Head of caudate nucleus (tissue), 42 donors: ENCODE results near the gene NPY.

Experiments used
- DNase-seq, 42 donors: peaks; one replicate each; pipeline versions ENCODE4 v3.0.0 to v3.0.0-alpha.2; 2020 to 2021; ENCODE audit warnings: mixed read lengths in 7 of 42
- intact Hi-C: fragments of 100-400 bp; cut with DNase I; formaldehyde crosslinking; loops from one replicate; pipeline ENCODE4 v1.15.0; 2022

The NPY gene

DNA sequence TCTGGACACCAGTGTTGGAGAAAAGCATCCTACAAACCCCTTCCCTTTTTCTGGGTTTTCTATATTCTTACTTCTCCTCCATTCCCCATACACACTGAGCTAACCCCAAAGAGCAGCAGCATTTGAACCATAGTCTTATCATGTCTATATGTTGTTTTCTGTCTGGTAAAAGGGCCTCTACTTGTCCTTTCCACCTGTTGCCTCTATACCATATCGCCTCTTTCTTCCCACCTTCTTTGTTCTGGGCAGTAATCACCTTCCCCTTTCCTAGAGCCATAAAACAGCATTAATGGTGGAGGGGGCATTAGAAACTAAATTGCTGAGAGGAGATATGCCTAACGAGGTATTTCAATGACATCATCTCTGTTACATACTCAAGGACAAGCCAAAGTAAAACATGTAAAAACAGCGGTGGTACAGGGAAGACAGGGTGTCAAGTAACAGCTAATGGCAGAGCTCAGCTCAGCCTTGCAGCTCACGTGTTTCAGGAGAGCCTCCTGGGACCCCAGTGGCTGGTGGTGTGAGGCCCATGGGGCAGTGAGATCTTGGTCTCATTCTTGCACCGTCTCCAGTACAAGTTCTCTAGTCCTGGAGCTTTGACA lies 20.6 kb downstream of the NPY start:
- no peak for DNase-seq
- intact Hi-C loops = no loop called here

DNA sequence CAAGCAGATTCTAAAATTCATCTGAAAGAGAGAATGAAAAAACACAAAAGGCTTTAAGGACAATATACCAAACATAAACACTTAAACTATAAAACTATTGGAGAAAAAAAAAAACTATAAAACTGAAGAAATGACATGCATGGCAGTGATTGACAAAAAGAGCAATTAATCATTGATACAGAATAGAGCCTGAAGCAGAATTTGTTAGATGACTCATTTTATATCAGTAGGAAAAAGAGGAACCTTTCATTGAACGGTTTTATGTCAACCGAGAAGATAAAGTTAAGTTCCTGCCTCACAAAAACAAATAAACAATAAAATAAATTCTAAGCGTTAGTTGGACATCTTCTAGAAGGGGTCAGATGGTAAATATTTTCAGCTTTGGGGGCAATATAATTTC lies 23.3 kb downstream of the NPY start:
- intact Hi-C loops = no loop called here
- no peak for DNase-seq

DNA sequence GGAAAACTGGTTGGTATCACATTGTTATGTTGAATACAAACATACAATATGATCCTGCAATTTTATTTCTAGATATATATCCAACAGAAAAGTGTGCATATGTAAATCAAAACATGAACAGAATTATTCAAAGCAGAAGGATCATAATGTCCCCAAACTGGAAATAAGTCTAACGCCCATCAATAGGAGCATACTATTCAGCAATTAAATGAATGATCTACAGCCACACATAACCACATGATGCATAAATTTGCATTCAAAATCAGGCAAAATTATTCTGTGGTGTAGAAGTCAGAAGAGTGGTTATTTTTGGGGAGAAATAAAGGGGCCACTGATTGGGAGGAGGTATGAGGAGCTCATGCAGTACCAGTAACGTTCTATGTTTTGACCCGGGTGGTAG lies 28.6 kb downstream of the NPY start:
- intact Hi-C loops = no loop called here
- DNase-seq = no peak

DNA sequence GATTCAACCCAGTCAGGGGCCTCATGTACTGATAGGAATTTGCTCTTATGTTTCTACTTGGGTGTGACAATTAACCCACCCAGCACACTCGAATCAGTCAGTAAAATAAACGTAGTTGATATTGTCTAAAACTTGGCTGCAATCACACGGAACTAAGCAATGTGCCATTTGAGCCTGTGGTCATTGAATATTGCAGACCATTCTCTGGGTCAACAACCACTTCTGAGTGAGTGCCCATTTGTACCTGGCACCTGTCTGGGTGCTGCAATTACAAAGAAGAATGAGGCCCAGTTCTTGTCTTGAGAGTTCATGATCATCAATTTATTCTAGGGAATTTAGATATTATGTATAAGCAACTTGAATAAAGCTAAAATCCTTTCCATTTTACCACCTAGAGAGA lies 29.8 kb downstream of the NPY start:
- intact Hi-C loops = no loop called here

DNA sequence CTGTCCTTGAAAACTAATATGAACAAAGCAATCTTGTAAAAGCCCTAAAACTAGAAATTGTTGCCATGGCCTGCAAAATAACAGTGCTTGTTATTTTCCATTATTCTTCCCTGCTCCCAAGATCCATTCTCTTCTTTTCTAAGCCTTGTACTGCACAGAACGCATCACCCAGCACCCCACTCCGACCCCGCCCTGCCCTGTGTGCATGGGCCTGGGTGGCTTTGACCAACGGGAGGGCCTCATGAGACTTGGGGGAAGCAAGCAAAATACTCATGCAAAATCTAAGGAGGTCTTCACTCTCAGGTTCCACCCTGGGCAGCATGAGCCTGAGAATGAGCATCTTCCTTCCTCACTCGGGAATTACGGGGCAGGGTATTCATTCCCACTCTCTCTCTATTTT lies 32.4 kb downstream of the NPY start:
- intact Hi-C loops = no loop called here

More for the DNA sequence above, 29.8 kb downstream of the NPY start:
- DNase-seq = no peak

DNA sequence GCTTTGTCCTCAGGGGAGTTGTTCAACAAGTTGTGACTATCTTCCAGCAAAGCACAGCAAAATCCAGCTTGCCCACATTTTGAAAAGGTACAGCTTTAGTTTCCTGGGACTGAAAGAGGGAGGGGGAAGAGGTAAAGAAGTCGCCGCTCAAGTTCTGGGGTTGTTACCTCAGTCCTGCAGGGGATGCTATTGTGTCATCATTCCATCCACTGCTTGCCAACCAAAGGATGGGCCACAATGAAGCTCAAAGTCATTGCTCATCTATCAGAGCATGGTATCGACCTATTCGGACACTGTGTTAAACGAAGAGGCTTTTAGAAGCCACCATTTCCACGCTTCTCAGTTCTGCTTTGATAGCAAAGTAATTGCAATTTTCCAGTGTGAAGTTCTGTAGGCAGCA lies 34.3 kb downstream of the NPY start:
- no peak for DNase-seq
- intact Hi-C loops = no loop called here

More for the DNA sequence above, 32.4 kb downstream of the NPY start:
- no peak for DNase-seq

DNA sequence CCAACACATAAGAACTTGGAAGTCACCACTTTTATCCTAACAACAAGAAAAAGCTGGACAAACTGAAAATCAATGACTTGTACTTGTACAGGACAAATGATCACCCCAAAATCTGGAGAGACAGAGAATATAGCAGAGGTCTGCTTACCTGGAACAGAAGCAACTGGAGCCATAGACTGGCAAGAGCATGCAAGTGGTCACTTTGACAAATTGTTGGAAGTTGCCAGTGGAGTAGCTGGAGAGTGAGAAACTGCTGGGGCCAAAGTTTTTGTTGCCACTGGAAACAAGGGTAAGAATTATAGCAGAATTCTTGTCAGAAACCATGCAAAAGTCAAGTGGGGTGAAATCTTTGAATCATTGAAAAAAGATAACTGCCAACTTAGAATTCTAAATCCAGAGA lies 35.2 kb downstream of the NPY start:
- intact Hi-C loops = no loop called here
- no peak for DNase-seq

DNA sequence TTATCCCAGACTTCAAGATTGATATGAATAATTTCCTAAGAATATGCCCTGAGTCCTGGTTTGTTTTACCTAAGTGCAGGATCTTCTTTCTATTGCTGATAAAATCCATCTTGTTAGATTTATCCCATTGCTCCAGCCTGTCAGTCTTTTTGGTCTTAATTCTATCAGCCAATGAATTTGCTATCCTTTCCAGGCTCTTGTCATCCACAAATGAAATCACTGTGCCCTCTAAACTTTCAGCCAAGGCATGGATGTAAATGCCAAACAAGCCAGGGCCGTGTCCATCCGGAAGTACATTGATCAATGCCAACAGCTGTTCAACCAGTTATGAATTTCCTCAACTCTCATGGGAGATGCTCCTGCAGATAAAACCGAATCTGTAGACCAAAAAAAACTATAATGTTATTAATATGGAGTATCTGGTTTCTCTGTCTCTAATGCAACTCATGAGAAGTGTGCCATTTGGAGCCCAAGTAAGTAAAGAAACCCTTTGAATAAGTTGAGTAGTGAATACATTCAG lies 40.0 kb downstream of the NPY start:
- DNase-seq = no peak

DNA sequence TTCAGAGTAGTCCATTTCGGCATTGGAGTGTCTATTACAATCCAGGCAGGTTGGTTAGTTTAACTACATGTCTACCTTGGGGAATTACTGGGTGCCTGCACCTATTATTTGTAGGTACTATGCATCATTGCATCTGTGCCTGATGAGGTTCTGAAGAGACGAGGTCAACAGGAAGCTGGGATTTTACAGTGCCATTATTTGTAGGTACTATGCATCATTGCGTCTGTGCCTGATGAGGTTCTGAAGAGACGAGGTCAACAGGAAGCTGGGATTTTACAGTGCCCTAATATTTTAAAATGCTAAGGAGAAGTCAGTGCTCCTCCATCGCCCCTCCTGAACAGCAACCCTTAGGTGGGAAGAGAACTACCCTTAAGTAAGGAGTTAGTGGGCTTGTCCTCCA lies 41.7 kb downstream of the NPY start:
- intact Hi-C loops = no loop called here
- no peak for DNase-seq

More for the DNA sequence above, 40.0 kb downstream of the NPY start:
- intact Hi-C loops = no loop called here

DNA sequence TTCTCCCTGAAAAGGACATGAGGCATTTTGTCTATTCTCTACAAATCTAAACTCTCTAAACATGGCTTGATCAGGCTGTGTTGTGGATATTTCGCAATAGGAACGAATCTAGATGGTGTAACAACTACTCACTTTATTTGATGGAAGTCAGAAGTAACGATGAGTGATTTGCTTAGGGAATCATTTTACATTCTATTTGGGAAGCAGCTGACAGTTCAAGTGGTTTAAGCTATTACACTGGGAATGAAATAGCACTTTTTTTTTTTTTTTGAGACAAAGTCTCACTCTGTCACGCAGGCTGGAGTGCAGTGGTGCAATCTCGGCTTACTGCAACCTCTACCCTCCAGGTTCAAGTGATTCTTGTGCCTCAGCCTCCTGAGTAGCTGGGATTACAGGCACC lies 44.1 kb downstream of the NPY start:
- no peak for DNase-seq
- intact Hi-C loops = no loop called here

DNA sequence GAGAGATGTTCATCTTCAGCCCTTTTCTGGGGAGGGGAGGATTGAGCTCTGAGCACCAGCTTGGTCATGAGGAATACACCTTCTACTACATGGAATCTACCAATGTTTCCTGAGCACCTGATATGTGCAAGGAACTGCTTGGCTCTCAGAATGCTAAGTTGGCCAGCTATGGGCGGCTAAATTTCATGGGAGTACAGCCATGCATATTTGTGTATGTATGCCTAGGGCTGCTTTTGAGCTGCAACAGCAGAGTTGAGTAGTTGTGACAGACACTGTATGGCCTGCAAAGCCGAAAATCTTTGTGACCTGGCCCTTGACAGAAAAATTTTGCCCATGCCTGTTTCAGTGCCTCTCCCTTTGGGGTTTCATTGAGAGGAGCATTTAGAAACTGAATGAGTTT lies 44.9 kb downstream of the NPY start:
- no peak for DNase-seq
- intact Hi-C loops = no loop called here

DNA sequence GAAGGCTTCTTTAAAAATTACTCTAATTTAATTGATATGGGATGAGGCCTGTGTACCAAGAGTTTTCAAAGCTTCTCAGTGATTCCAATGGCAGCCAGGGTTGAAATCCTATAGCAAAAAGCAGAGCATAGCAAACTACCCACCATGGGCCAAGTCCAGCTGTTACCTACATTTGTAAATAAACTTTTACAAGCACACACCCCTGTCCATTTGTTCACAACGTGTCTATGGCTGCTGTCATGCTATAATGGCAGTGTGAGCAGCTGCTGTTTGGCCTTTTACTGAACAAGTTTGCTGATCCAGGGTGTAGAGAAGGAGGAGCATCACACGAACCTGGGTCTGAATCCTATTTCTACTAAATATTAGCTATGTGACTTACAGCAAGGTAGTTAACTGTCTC lies 50.0 kb downstream of the NPY start:
- DNase-seq = no peak
- intact Hi-C loops = no loop called here

DNA sequence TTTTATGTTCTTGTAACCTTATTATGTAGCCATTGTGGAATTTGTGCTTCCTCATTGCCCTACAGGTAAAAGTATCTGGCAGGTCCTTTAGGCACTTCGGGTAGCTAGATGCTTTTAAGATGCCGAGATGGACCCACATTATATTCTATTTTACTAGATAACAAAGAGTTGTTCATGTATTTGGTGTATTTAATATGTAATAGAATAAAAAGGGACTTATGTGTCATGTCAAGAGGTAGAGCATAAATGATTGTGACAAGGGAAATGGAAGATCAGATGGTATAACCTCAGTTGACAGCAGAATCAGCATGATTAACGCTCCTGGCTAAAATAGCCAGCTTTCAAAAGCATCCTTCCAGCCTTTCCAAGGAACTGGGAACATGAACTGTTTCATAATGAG lies 50.6 kb downstream of the NPY start:
- DNase-seq = no peak

DNA sequence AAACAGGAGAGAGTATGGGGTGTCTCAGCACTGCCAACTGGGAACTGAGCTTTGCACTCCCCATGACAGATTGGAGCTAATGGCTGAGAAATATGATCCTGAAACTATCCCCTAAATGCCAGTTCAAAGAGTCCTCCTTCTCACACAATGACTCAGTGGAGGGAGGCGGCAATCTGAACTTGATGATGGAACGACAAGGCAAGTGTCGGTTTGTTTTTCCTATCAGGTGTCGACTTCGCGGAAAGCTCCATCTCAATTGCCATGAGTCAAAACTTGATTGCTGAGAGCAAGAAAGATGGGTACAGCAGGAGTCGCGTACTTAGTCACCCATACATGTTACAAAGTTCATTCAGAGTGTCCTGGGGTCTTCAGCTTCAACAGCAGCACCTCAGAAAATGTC lies 52.5 kb downstream of the NPY start:
- DNase-seq = peak in 39 of 42 donors; percentile 6 to 89 (median 55)
- intact Hi-C loops = no loop called here

More for the DNA sequence above, 50.6 kb downstream of the NPY start:
- intact Hi-C loops = no loop called here

DNA sequence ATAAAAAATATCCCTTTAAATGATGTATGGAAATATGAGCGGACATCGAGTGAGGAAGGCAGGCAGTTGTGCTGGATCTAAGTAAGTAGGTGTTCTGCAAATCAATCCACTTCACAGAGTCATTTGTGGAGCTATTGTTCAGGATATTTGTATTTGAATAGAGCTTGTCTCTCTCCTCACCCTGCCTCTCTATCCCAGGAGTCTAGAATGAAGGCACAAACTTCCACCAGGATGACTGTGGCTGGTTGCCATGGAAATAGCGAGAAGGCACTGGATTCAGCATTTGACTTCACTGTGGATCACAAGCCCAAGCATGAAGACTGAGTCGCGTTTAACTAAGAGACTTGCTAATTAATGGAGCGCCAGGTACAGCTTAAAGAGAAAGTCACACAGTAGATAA lies 53.2 kb downstream of the NPY start:
- peak in 38 of 42 donors; percentile 5 to 75 (median 42) for DNase-seq
- intact Hi-C loops = no loop called here

DNA sequence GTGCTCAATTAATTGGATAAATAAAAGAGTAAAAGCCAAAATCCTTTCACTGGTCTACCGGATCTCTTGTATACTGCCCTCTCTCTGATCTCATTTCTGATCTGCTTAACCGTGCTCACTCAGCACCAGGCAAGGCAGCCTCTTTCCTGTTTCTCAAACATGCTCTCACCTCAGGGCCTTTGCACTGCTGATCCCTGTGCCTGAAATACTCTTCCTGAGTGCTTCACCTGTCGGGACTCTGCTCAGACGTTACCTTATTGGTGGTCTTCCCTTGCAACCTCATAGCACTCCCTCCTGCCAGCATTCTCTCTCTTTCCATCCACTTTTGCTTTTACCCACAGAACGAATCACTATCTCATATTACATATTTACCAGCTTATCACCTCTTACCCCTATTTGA lies 55.6 kb downstream of the NPY start:
- intact Hi-C loops = no loop called here
- no peak for DNase-seq

DNA sequence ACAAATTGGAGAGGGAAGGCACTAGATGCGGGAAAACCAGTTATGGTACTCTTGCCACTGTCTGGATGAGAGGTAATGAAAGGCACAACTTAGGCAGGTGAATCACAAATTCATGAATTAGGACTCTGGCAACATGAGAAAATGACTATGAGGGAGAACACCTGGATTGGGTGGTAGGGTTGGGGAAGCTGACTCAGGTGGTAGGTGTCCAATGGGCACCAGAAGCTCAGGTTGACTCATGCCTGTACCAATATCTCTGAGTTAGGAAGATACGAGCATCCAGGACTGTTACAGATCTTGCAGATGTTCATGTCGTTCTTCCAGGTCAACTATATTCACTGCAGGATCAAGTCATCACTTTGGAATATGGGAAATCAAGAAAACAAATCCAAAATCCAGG lies 56.7 kb downstream of the NPY start:
- no peak for DNase-seq
- intact Hi-C loops = no loop called here
